Neural progenitor cell (in vitro differentiated cells): ENCODE results near the gene PRICKLE2.

Source experiments
- CTCF ChIP-seq: fragments of 200-600 bp; sonication (generic); IDR thresholded peaks from 2 replicates; pipeline ENCODE4 v1.5.1; 2017; ENCODE audit warnings: antibody characterized with exemption, mild to moderate bottlenecking
- EZH2 ChIP-seq: fragments of 200-600 bp; sonication (generic); IDR thresholded peaks from 2 replicates; pipeline ENCODE4 v1.6.1; 2017; ENCODE audit warnings: antibody characterized with exemption, mild to moderate bottlenecking, moderate library complexity

DNA sequence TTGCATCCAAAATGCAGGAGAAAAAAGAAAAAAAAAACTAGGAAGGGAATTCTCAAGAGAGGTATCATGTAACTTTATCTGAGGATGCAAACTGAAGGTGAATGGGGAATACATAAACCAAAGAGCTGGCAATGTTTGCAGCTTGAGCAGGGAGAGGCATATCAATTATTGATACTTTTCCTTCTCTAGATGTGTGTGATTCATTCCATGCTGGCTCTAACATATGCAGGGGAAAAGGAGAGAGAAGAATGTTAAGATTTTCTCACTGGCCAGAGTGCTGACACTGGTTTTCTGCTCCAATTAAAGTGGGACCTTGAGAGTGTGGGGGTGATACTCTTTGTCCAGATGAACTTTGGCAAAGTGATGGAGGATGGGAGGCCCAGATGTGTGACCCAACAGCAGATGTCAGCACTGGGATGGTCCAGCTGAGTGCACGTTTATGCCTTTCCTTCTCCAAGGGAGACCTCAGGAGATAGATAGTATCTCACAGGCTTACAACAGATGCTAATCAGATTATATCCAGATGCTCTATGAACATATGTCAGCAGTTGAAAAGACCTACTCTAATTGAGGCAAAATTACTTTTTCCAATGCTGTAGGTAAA lies 152.0 kb downstream of the PRICKLE2 start:
- no peak for TF ChIP-seq CTCF
- no peak for TF ChIP-seq EZH2
